OCI-LY7 (cell line): ENCODE measurements around the gene CNNM4.

Experiments used
- EZH2phosphoT487 ChIP-seq: fragments of 200-600 bp; sonication (generic); IDR thresholded peaks from 2 replicates; pipeline ENCODE4 v1.6.1; 2018; ENCODE audit warnings: low read depth, borderline replicate concordance, mild to moderate bottlenecking, mixed run types, antibody characterized with exemption, low read length, moderate library complexity, mixed read lengths
- TF ChIP-seq, protein P1 (sequence below): fragments of 200-600 bp; sonication (generic); conservative IDR thresholded peaks from 2 replicates; pipeline ENCODE4 v1.5.1; 2014; ENCODE audit warnings: mild to moderate bottlenecking, antibody characterized with exemption, low read length, moderate library complexity, mixed read lengths

DNA sequence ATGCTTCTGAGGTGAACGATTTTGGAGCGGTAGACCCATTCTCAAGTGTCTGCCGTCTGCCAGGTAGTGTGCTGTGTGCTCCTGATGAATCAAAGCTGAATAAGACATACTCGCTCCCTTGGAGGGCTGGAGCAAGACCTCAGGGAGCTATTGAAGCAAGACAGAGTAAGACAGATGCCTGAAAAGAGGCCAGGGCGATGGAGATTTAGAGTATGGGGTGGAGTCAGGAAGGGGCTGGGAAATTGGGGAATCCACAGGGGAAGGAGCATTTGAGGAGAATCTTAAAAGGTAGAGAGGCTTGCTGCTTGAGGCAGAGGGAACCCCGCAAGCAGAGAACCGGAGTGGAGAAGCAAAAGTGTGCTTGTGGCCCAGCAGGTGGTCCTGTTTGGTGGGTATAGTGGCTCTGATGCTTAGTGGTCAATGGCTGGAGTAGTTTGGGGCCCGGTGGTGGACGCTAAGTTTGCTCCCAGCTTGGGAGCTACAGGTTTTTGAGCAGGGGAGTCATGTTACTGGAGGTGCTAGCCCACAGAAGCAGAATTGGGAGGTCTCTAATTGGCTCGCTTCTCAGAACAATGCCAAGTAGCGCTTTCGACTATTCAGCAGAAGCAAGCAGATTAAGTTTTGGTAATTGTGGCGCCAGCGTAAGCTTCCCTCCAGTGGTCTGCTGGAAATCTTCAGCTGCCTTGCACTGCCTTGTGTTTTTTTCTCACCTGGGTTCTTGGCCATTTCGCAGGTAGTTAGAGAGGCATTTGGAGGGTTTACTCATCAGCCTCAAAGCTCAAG lies 2.0 kb downstream of the CNNM4 start:
- TF ChIP-seq, protein P1, sequence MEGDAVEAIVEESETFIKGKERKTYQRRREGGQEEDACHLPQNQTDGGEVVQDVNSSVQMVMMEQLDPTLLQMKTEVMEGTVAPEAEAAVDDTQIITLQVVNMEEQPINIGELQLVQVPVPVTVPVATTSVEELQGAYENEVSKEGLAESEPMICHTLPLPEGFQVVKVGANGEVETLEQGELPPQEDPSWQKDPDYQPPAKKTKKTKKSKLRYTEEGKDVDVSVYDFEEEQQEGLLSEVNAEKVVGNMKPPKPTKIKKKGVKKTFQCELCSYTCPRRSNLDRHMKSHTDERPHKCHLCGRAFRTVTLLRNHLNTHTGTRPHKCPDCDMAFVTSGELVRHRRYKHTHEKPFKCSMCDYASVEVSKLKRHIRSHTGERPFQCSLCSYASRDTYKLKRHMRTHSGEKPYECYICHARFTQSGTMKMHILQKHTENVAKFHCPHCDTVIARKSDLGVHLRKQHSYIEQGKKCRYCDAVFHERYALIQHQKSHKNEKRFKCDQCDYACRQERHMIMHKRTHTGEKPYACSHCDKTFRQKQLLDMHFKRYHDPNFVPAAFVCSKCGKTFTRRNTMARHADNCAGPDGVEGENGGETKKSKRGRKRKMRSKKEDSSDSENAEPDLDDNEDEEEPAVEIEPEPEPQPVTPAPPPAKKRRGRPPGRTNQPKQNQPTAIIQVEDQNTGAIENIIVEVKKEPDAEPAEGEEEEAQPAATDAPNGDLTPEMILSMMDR: no peak
- no peak for TF ChIP-seq EZH2phosphoT487
